ENCODE data around the gene CDA. TPM values are rescaled to one million over a fixed set of nuclear protein-coding genes. Genes with fewer than 3 reads are reported as not detected.
"Not testable (repeated sequence)": the region's sequence is repeated elsewhere in the genome, so short reads cannot be mapped to it uniquely, and the experiment has no call there.

Gene CDA
- total RNA-seq, 2 experiments from 2014 or later = not detected

GRCh38 chr1:20596106-20596505 lies 7.2 kb downstream of the CDA start:
- Mint-ChIP-seq H3K4me3 (no peak overlapping the region), H3K9me3 (no peaks in the 10 kb centered on the region), H3K27me3 (peaks cover 13% of the 10 kb centered on the region), H3K4me1 (peaks cover 2% of the 10 kb centered on the region), H3K27ac (no peak overlapping the region), H3K36me3 (no peaks in the 10 kb centered on the region)
- DNase-seq (no peak), ATAC-seq (ENCODE audit: low read depth) (no peak)
- POLR2A ChIA-PET = interaction anchor here (0.6 kb wide), 1 partner anchor 82 kb away, joined by 3 read pairs; no protein-coding TSS in a partner anchor

- ATAC-seq (ENCODE audit: low read depth) = no peak
- H3K27ac Mint-ChIP-seq = no peak overlapping the region
Observed at GRCh38 chr1:20597650-20598049, 8.8 kb downstream of the CDA start.

GRCh38 chr1:20600156-20600555 lies 11.3 kb downstream of the CDA start:
- Mint-ChIP-seq H3K27me3 (peaks cover 5% of the 10 kb centered on the region), H3K27ac (no peak overlapping the region), H3K4me3 (no peak overlapping the region), H3K9me3 (no peaks in the 10 kb centered on the region), H3K36me3 (no peaks in the 10 kb centered on the region), H3K4me1 (peaks cover 2% of the 10 kb centered on the region)
- POLR2A ChIA-PET = no interaction called here
- DNase-seq = no peak
- no peak for ATAC-seq (ENCODE audit: low read depth)

More at GRCh38 chr1:20597650-20598049, 8.8 kb downstream of the CDA start:
- H3K9me3 Mint-ChIP-seq = no peaks in the 10 kb centered on the region
- no peaks in the 10 kb centered on the region for H3K36me3 Mint-ChIP-seq
- POLR2A ChIA-PET = no interaction called here
- H3K4me3 Mint-ChIP-seq = no peak overlapping the region
- peaks cover 12% of the 10 kb centered on the region for H3K27me3 Mint-ChIP-seq
- no peak for DNase-seq
- H3K4me1 Mint-ChIP-seq = peaks cover 2% of the 10 kb centered on the region

GRCh38 chr1:20601129-20601825 lies 12.4 kb downstream of the CDA start:
- no peaks in the 10 kb centered on the region for H3K36me3 Mint-ChIP-seq
- DNase-seq = no peak
- no peak overlapping the region for H3K4me3 Mint-ChIP-seq
- ATAC-seq (ENCODE audit: low read depth) = no peak
- H3K4me1 Mint-ChIP-seq = peaks cover 2% of the 10 kb centered on the region
- no peaks in the 10 kb centered on the region for H3K9me3 Mint-ChIP-seq
- H3K27ac Mint-ChIP-seq = no peak overlapping the region
- POLR2A ChIA-PET = no interaction called here
- peaks cover 5% of the 10 kb centered on the region for H3K27me3 Mint-ChIP-seq

- Mint-ChIP-seq H3K36me3 (no peaks in the 10 kb centered on the region), H3K27ac (no peak overlapping the region), H3K4me1 (no peaks in the 10 kb centered on the region), H3K4me3 (no peak overlapping the region), H3K27me3 (peaks cover 9% of the 10 kb centered on the region), H3K9me3 (no peaks in the 10 kb centered on the region)
- POLR2A ChIA-PET = no interaction called here
- DNase-seq (no peak), ATAC-seq (ENCODE audit: low read depth) (no peak)
Observed at GRCh38 chr1:20602851-20603450, 14.1 kb downstream of the CDA start.

GRCh38 chr1:20603504-20604464 lies 14.9 kb downstream of the CDA start:
- Mint-ChIP-seq H3K27ac (no peak overlapping the region), H3K27me3 (peaks cover 6% of the 10 kb centered on the region), H3K9me3 (no peaks in the 10 kb centered on the region), H3K36me3 (no peaks in the 10 kb centered on the region), H3K4me1 (no peaks in the 10 kb centered on the region), H3K4me3 (no peak overlapping the region)
- POLR2A ChIA-PET = no interaction called here
- DNase-seq (no peak), ATAC-seq (ENCODE audit: low read depth) (no peak)

- ATAC-seq (ENCODE audit: low read depth) (no peak), DNase-seq (no peak)
- Mint-ChIP-seq H3K36me3 (no peaks in the 10 kb centered on the region), H3K4me1 (no peaks in the 10 kb centered on the region), H3K4me3 (no peak overlapping the region), H3K27ac (no peak overlapping the region), H3K9me3 (no peaks in the 10 kb centered on the region), H3K27me3 (peaks cover 4% of the 10 kb centered on the region)
- POLR2A ChIA-PET = no interaction called here
Observed at GRCh38 chr1:20604678-20605077, 15.8 kb downstream of the CDA start.

GRCh38 chr1:20606801-20607570 lies 18.1 kb downstream of the CDA start:
- POLR2A ChIA-PET; ATAC-seq (ENCODE audit: low read depth); H3K27ac Mint-ChIP-seq; H3K4me1 Mint-ChIP-seq; H3K9me3 Mint-ChIP-seq; H3K27me3 Mint-ChIP-seq; H3K36me3 Mint-ChIP-seq; H3K4me3 Mint-ChIP-seq; DNase-seq: not testable (repeated sequence)

GRCh38 chr1:20609541-20609940 lies 20.6 kb downstream of the CDA start:
- ATAC-seq (ENCODE audit: low read depth) (no peak), DNase-seq (no peak)
- peaks cover 6% of the 10 kb centered on the region for H3K27me3 Mint-ChIP-seq
- H3K4me1 Mint-ChIP-seq = no peaks in the 10 kb centered on the region
- no peak overlapping the region for H3K27ac Mint-ChIP-seq
- no peaks in the 10 kb centered on the region for H3K9me3 Mint-ChIP-seq
- no peak overlapping the region for H3K4me3 Mint-ChIP-seq
- POLR2A ChIA-PET = no interaction called here
- H3K36me3 Mint-ChIP-seq = no peaks in the 10 kb centered on the region

- POLR2A ChIA-PET = no interaction called here
- Mint-ChIP-seq H3K4me1 (no peaks in the 10 kb centered on the region), H3K27me3 (peaks cover 6% of the 10 kb centered on the region), H3K27ac (no peak overlapping the region), H3K36me3 (no peaks in the 10 kb centered on the region), H3K4me3 (no peak overlapping the region), H3K9me3 (no peaks in the 10 kb centered on the region)
- no peak for DNase-seq
- ATAC-seq (ENCODE audit: low read depth) = no peak
Observed at GRCh38 chr1:20610970-20611369, 22.1 kb downstream of the CDA start.

GRCh38 chr1:20611652-20612051 lies 22.8 kb downstream of the CDA start:
- H3K27ac Mint-ChIP-seq = no peak overlapping the region
- H3K9me3 Mint-ChIP-seq = no peaks in the 10 kb centered on the region
- H3K4me1 Mint-ChIP-seq = no peaks in the 10 kb centered on the region
- no peak overlapping the region for H3K4me3 Mint-ChIP-seq
- H3K36me3 Mint-ChIP-seq = no peaks in the 10 kb centered on the region
- ATAC-seq (ENCODE audit: low read depth) (no peak), DNase-seq (no peak)
- H3K27me3 Mint-ChIP-seq = peaks cover 6% of the 10 kb centered on the region
- POLR2A ChIA-PET = no interaction called here

GRCh38 chr1:20612221-20612746 lies 23.4 kb downstream of the CDA start:
- no peak overlapping the region for H3K27ac Mint-ChIP-seq
- POLR2A ChIA-PET = interaction anchor here (0.7 kb wide), 1 partner anchor 60 kb away, joined by 3 read pairs; the partner anchor contains the start of gene FAM43B

GRCh38 chr1:20614131-20614579 lies 25.3 kb downstream of the CDA start:
- Mint-ChIP-seq H3K27me3 (peaks cover 2% of the 10 kb centered on the region), H3K4me3 (no peak overlapping the region), H3K9me3 (no peaks in the 10 kb centered on the region), H3K36me3 (no peaks in the 10 kb centered on the region), H3K4me1 (no peaks in the 10 kb centered on the region), H3K27ac (no peak overlapping the region)
- POLR2A ChIA-PET = no interaction called here
- DNase-seq (no peak), ATAC-seq (ENCODE audit: low read depth) (no peak)

More at GRCh38 chr1:20612221-20612746, 23.4 kb downstream of the CDA start:
- no peak for ATAC-seq (ENCODE audit: low read depth)
- H3K4me1 Mint-ChIP-seq = no peaks in the 10 kb centered on the region
- DNase-seq = no peak
- no peaks in the 10 kb centered on the region for H3K36me3 Mint-ChIP-seq
- peaks cover 3% of the 10 kb centered on the region for H3K27me3 Mint-ChIP-seq
- no peaks in the 10 kb centered on the region for H3K9me3 Mint-ChIP-seq
- H3K4me3 Mint-ChIP-seq = no peak overlapping the region
